Vagina (tissue), 2 donors: ENCODE data around the gene FHIT. TPM values are rescaled to one million over a fixed set of nuclear protein-coding genes. Genes with fewer than 3 reads are reported as not detected.

Experiments used
- DNase-seq, 2 donors: peaks; one replicate each; pipeline ENCODE4 v3.0.0-alpha.2; 2017; ENCODE audit errors: extremely low spot score in 2 of 2
- H3K27ac ChIP-seq: fragments of 200-600 bp; sonication (generic); one replicate; pipeline ENCODE4 v1.5.1; 2019
- H3K27me3 ChIP-seq: fragments of 200-600 bp; sonication (generic); one replicate; pipeline ENCODE4 v1.5.1; 2019
- H3K36me3 ChIP-seq, 2 donors: fragments of 200-600 bp; sonication (generic); one replicate each; pipeline ENCODE4 v1.5.1; 2017 to 2019
- H3K4me1 ChIP-seq: fragments of 200-600 bp; sonication (generic); one replicate; pipeline ENCODE4 v1.5.1; 2019
- H3K4me3 ChIP-seq, 2 donors: fragments of 200-600 bp; sonication (generic); 1 replicate in 1 of 2; 2 replicates in 1 of 2; pipeline ENCODE4 v1.5.1; 2016 to 2019
- H3K9me3 ChIP-seq: fragments of 200-600 bp; sonication (generic); one replicate; pipeline ENCODE4 v1.5.1; 2019
- CTCF ChIP-seq, 3 experiments: fragments of 450-650 bp in 2 of 3; fragments of 200-600 bp in 1 of 3; sonication (generic) in 1 of 3; IDR thresholded peaks; one replicate each; pipeline ENCODE4 v1.5.1; 2017 to 2019; ENCODE audit warnings: antibody characterized with exemption in 3 of 3, mild to moderate bottlenecking in 2 of 3, moderate library complexity in 2 of 3
- POLR2A ChIP-seq, 2 donors: fragments of 450-650 bp; IDR thresholded peaks; one replicate each; pipeline ENCODE4 v1.6.1; 2017; ENCODE audit warnings: antibody characterized with exemption in 2 of 2, mild to moderate bottlenecking in 2 of 2, moderate library complexity in 2 of 2
- POLR2AphosphoS5 ChIP-seq, 2 donors: sonication (generic); formaldehyde crosslinking; IDR thresholded peaks; one replicate each; pipeline ENCODE4 v1.9.0; 2017; ENCODE audit warnings: antibody characterized with exemption in 2 of 2, mild to moderate bottlenecking in 2 of 2, low read depth in 1 of 2; ENCODE audit not compliant: insufficient read depth in 1 of 2
- intact Hi-C: fragments of 100-400 bp; cut with DNase I; formaldehyde crosslinking; loops from one replicate; pipeline ENCODE4 v1.15.1; 2023
- total RNA-seq: library from RNA; depleted of rRNA; stranded (reverse); fragments of >200 nt; gene quantifications from one replicate; pipeline ENCODE4 v1.2.3, GENCODE V29; 2016

Gene FHIT
- total RNA-seq, 1 donor from 2014 or later = 7.9 TPM

DNA sequence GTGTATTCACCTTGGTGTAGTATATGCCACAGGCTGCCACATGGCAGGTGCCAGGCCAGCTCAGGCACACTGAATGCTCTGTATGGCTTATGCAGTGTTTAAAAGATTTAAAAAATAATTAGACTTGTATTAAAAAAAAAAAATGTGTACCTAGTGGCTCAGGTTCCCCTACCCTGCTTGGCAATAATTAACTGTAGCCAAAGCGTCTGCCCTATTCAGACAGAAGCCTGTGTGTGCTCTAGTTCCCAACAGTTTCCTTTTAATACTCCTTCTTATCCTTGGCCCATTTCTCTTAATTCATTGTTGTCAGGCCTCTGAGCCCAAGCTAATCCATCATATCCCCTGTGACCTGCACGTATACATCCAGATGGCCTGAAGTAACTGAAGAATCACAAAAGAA, 1449.2 kb downstream of the FHIT start:
- H3K27me3 ChIP-seq = no peaks in the 10 kb centered on the region
- no peak for DNase-seq
- no peaks in the 10 kb centered on the region for H3K9me3 ChIP-seq
- no peaks in the 10 kb centered on the region for H3K4me1 ChIP-seq
- H3K4me3 ChIP-seq = no peak overlapping the region
- TF ChIP-seq CTCF (IDR thresholded peaks at IDR 0.05) = no peak
- TF ChIP-seq POLR2A (IDR thresholded peaks at IDR 0.05) = no peak
- no peak for TF ChIP-seq POLR2AphosphoS5 (IDR thresholded peaks at IDR 0.05; ENCODE audit: insufficient read depth in 1 of 2, low read depth in 1 of 2)
- H3K27ac ChIP-seq = no peak overlapping the region
- intact Hi-C loops = no loop called here
- no peaks in the 10 kb centered on the region for H3K36me3 ChIP-seq

DNA sequence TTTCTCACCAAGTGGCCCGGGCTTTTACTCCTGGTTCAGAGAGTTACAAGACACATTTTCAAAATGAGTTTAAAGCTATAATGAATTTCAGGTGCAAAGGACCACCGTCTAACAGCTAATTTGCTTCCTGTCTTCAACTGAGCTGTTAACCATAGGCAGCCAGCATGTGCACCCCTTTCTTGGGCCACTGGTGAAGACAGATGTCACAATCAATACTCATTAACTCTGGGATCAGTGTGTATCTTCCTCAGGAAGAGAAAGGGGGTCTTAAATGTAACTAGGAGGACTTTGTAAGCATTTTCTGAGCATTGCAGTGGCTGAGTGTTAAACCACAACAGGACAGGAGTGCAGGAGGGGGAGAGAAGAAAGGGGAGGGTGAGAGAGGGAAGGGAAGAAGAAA, 1450.8 kb downstream of the FHIT start:
- no peaks in the 10 kb centered on the region for H3K36me3 ChIP-seq
- H3K4me1 ChIP-seq = no peaks in the 10 kb centered on the region
- DNase-seq = no peak
- intact Hi-C loops = no loop called here
- no peak for TF ChIP-seq POLR2AphosphoS5 (IDR thresholded peaks at IDR 0.05; ENCODE audit: insufficient read depth in 1 of 2, low read depth in 1 of 2)
- TF ChIP-seq POLR2A (IDR thresholded peaks at IDR 0.05) = no peak
- no peak for TF ChIP-seq CTCF (IDR thresholded peaks at IDR 0.05)
- H3K27me3 ChIP-seq = no peaks in the 10 kb centered on the region
- no peak overlapping the region for H3K4me3 ChIP-seq
- H3K27ac ChIP-seq = no peak overlapping the region
- no peaks in the 10 kb centered on the region for H3K9me3 ChIP-seq

DNA sequence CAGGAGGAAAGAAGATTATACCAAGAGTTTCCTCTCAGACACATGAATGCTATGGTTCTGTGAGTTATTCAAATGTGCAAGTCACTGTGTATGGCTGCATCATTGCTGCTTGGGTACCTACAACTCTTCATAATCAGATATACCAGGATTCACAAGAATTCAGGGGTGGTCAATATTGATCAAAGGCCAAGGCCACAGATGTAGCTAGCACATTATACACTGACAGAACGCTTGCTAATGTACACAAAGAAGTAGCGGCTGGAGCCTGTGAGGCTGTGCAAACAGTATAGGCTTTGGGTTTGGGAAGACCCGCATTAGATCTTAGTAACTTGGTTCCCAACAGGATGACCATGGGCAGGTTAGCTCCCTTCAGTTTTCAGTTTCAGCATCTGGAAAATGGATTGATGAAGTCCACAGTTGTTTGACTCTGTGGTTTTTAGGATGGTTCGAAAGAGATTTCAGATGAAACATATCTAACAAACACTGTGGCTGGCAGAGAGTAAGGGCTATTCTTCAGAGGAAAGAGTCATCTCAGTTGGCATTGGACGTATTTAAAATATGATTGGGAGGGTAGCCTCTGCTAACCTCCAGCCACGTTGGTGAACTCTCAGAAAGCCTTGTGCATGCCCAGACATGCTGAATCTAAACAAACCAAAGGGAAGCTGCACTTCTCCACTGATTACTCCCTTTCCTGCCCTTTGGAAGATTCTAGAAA, 1452.7 kb downstream of the FHIT start:
- Histone ChIP-seq H3K27ac (no peak overlapping the region), H3K9me3 (no peaks in the 10 kb centered on the region), H3K36me3 (no peaks in the 10 kb centered on the region), H3K4me1 (no peaks in the 10 kb centered on the region), H3K4me3 (no peak overlapping the region), H3K27me3 (no peaks in the 10 kb centered on the region)
- DNase-seq = no peak
- TF ChIP-seq POLR2A (IDR thresholded peaks at IDR 0.05) (no peak), CTCF (IDR thresholded peaks at IDR 0.05) (no peak)
- intact Hi-C loops = no loop called here

GRCh38 chr3:59797533-59797932, 1453.7 kb downstream of the FHIT start:
- no peaks in the 10 kb centered on the region for H3K9me3 ChIP-seq
- no peak overlapping the region for H3K27ac ChIP-seq
- no peak for DNase-seq
- H3K4me3 ChIP-seq = no peak overlapping the region
- no peaks in the 10 kb centered on the region for H3K36me3 ChIP-seq
- H3K27me3 ChIP-seq = no peaks in the 10 kb centered on the region
- TF ChIP-seq POLR2A (IDR thresholded peaks at IDR 0.05) (no peak), POLR2AphosphoS5 (IDR thresholded peaks at IDR 0.05; ENCODE audit: insufficient read depth in 1 of 2, low read depth in 1 of 2) (no peak), CTCF (IDR thresholded peaks at IDR 0.05) (no peak)
- H3K4me1 ChIP-seq = no peaks in the 10 kb centered on the region
- intact Hi-C loops = no loop called here

DNA sequence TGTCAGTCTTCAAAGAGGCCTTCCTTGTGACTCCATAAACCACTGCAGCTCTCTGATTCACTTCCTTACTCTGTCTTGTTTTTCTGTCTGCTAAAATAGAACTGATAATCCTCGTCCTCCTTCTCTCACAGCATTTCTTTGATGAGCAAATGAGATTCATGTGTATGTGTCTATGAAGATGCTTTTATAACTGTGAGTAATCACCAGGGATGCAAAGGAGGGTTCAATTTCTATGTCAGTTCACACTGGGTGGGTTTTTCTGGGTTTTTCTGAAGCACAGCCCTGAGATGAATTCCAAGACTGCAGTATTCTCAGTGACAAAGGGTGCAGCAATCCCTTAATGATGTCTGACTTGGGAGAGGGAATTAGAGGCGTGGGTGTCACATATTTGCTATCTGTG, 1454.8 kb downstream of the FHIT start:
- no peaks in the 10 kb centered on the region for H3K36me3 ChIP-seq
- intact Hi-C loops = no loop called here
- no peak overlapping the region for H3K27ac ChIP-seq
- TF ChIP-seq POLR2AphosphoS5 (IDR thresholded peaks at IDR 0.05; ENCODE audit: insufficient read depth in 1 of 2, low read depth in 1 of 2) (no peak), CTCF (IDR thresholded peaks at IDR 0.05) (no peak), POLR2A (IDR thresholded peaks at IDR 0.05) (no peak)
- no peaks in the 10 kb centered on the region for H3K9me3 ChIP-seq
- H3K4me3 ChIP-seq = no peak overlapping the region
- H3K4me1 ChIP-seq = no peaks in the 10 kb centered on the region
- no peaks in the 10 kb centered on the region for H3K27me3 ChIP-seq
- no peak for DNase-seq
